Loucy (cell line): ENCODE results near the gene PAXX.

Experiments used
- EZH2phosphoT487 ChIP-seq: fragments of 200-600 bp; IDR thresholded peaks from 2 replicates; pipeline ENCODE4 v1.6.1; 2018; ENCODE audit warnings: antibody characterized with exemption, mild to moderate bottlenecking, moderate library complexity, borderline replicate concordance
- TF ChIP-seq, protein P1 (sequence below): fragments of 200-600 bp; sonication (generic); conservative IDR thresholded peaks from 2 replicates; pipeline ENCODE4 v1.5.1; 2014; ENCODE audit warnings: mild to moderate bottlenecking, antibody characterized with exemption, low read length

DNA sequence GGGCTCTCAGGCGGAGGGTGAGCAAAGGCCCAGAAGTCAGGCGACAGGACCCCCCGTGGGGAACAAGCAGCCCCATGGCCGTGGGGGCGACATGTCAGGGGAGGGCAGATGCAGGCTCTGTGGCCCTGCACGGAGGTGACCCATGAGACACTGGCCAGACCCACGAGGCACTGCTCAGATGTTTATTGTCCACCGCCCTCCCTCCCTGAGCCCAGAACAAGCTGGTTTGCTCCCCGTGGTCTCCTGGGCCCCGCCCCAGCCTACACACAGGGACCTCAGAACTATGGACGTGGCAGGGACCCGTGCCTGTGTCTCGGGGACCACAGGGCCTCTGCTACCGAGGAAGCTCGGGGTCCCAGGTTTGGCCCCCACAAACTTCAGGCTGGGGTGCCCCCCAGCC is 37.8 kb downstream of the PAXX start:
- TF ChIP-seq EZH2phosphoT487 = no peak
- TF ChIP-seq, protein P1, sequence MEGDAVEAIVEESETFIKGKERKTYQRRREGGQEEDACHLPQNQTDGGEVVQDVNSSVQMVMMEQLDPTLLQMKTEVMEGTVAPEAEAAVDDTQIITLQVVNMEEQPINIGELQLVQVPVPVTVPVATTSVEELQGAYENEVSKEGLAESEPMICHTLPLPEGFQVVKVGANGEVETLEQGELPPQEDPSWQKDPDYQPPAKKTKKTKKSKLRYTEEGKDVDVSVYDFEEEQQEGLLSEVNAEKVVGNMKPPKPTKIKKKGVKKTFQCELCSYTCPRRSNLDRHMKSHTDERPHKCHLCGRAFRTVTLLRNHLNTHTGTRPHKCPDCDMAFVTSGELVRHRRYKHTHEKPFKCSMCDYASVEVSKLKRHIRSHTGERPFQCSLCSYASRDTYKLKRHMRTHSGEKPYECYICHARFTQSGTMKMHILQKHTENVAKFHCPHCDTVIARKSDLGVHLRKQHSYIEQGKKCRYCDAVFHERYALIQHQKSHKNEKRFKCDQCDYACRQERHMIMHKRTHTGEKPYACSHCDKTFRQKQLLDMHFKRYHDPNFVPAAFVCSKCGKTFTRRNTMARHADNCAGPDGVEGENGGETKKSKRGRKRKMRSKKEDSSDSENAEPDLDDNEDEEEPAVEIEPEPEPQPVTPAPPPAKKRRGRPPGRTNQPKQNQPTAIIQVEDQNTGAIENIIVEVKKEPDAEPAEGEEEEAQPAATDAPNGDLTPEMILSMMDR = no peak
